Measurements from ENCODE around the gene LARGE2.

The LARGE2 gene

GRCh38 chr11:45894555-45895247 is 27.8 kb upstream of the LARGE2 start:
- H2AFZ ChIP-seq (ENCODE audit: insufficient read depth, low read length, poor library complexity), result no peak overlapping the region

GRCh38 chr11:45895553-45896259 is 26.8 kb upstream of the LARGE2 start:
- no peak overlapping the region for H3K4me3 ChIP-seq (ENCODE audit: low read depth, low read length)
- WGBS (ENCODE audit: extremely low coverage, insufficient coverage, insufficient read length), result no CpG with 5 or more reads among the region's 8 CpGs
- no peak overlapping the region for H3K14ac ChIP-seq (ENCODE audit: low read length)
- H3K79me1 ChIP-seq (ENCODE audit: low read length), result peaks cover 2% of the 10 kb centered on the region
- no peak overlapping the region for H2BK120ac ChIP-seq (ENCODE audit: insufficient read depth, low read length, poor library complexity)
- H2AK5ac ChIP-seq (ENCODE audit: low read length), result no peak overlapping the region
- H2AFZ ChIP-seq (ENCODE audit: insufficient read depth, low read length, poor library complexity), result no peak overlapping the region
- H3K36me3 ChIP-seq (ENCODE audit: control insufficient read depth in 1 of 2, insufficient read depth in 2 of 2, low read length in 2 of 2), result no peaks in the 10 kb centered on the region
- no peak overlapping the region for H2BK12ac ChIP-seq (ENCODE audit: low read length)
- H3K79me2 ChIP-seq (ENCODE audit: control insufficient read depth, insufficient read depth, low read length, poor library complexity), result peaks cover 1% of the 10 kb centered on the region
- H3K9me3 ChIP-seq (ENCODE audit: insufficient read depth, low read depth, low read length), result peaks cover 4% of the 10 kb centered on the region
- no peak overlapping the region for H3K27ac ChIP-seq (ENCODE audit: low read depth, low read length)
- H3K4me2 ChIP-seq (ENCODE audit: low read length), result no peak overlapping the region
- H2BK5ac ChIP-seq (ENCODE audit: low read depth, low read length, poor library complexity), result no peak overlapping the region
- no peak overlapping the region for H3K4ac ChIP-seq (ENCODE audit: low read depth, low read length)
- H3K4me1 ChIP-seq (ENCODE audit: control insufficient read depth in 1 of 2, insufficient read depth in 2 of 2, low read length in 2 of 2), result peaks cover 6 to 8% of the 10 kb centered on the region in 2 experiments
- H4K8ac ChIP-seq (ENCODE audit: low read depth, low read length), result no peak overlapping the region
- H3K18ac ChIP-seq (ENCODE audit: low read length), result no peak overlapping the region
- no peak overlapping the region for H4K12ac ChIP-seq (ENCODE audit: low read depth, low read length)
- no peak for DNase-seq
- H3K23ac ChIP-seq (ENCODE audit: low read length), result no peak overlapping the region
- no peak overlapping the region for H3K9ac ChIP-seq (ENCODE audit: low read length)
- H3K27me3 ChIP-seq (ENCODE audit: insufficient read depth, low read length), result peaks cover 5% of the 10 kb centered on the region
- H4K91ac ChIP-seq (ENCODE audit: low read depth, low read length), result no peak overlapping the region

More at GRCh38 chr11:45894555-45895247, 27.8 kb upstream of the LARGE2 start:
- no peak overlapping the region for H3K18ac ChIP-seq (ENCODE audit: low read length)
- peaks cover under 1% of the 10 kb centered on the region for H3K79me1 ChIP-seq (ENCODE audit: low read length)
- H2BK12ac ChIP-seq (ENCODE audit: low read length), result no peak overlapping the region
- H3K36me3 ChIP-seq (ENCODE audit: control insufficient read depth in 1 of 2, insufficient read depth in 2 of 2, low read length in 2 of 2), result no peaks in the 10 kb centered on the region
- no peaks in the 10 kb centered on the region for H3K27me3 ChIP-seq (ENCODE audit: insufficient read depth, low read length)
- H3K9ac ChIP-seq (ENCODE audit: low read length), result no peak overlapping the region
- H3K79me2 ChIP-seq (ENCODE audit: control insufficient read depth, insufficient read depth, low read length, poor library complexity), result peaks cover under 1% of the 10 kb centered on the region
- no peak overlapping the region for H4K8ac ChIP-seq (ENCODE audit: low read depth, low read length)
- no peak overlapping the region for H2AK5ac ChIP-seq (ENCODE audit: low read length)
- peaks cover 5 to 6% of the 10 kb centered on the region in 2 experiments for H3K4me1 ChIP-seq (ENCODE audit: control insufficient read depth in 1 of 2, insufficient read depth in 2 of 2, low read length in 2 of 2)
- no peak overlapping the region for H3K4me3 ChIP-seq (ENCODE audit: low read depth, low read length)
- H2BK120ac ChIP-seq (ENCODE audit: insufficient read depth, low read length, poor library complexity), result no peak overlapping the region
- no peak overlapping the region for H2BK5ac ChIP-seq (ENCODE audit: low read depth, low read length, poor library complexity)
- no peak overlapping the region for H4K91ac ChIP-seq (ENCODE audit: low read depth, low read length)
- H3K27ac ChIP-seq (ENCODE audit: low read depth, low read length), result no peak overlapping the region
- H4K12ac ChIP-seq (ENCODE audit: low read depth, low read length), result no peak overlapping the region
- H3K9me3 ChIP-seq (ENCODE audit: insufficient read depth, low read depth, low read length), result peaks cover 4% of the 10 kb centered on the region
- DNase-seq, result no peak
- H3K14ac ChIP-seq (ENCODE audit: low read length), result no peak overlapping the region
- H3K4ac ChIP-seq (ENCODE audit: low read depth, low read length), result no peak overlapping the region
- no peak overlapping the region for H3K4me2 ChIP-seq (ENCODE audit: low read length)
- WGBS (ENCODE audit: extremely low coverage, insufficient coverage, insufficient read length), result no CpG with 5 or more reads among the region's 6 CpGs
- H3K23ac ChIP-seq (ENCODE audit: low read length), result no peak overlapping the region

GRCh38 chr11:45896422-45896984 is 26.0 kb upstream of the LARGE2 start:
- Histone ChIP-seq H3K9me3 (ENCODE audit: insufficient read depth, low read depth, low read length) (peaks cover 2% of the 10 kb centered on the region), H3K27ac (ENCODE audit: low read depth, low read length) (no peak overlapping the region), H3K36me3 (ENCODE audit: control insufficient read depth in 1 of 2, insufficient read depth in 2 of 2, low read length in 2 of 2) (no peaks in the 10 kb centered on the region)

GRCh38 chr11:45897556-45897955 is 24.9 kb upstream of the LARGE2 start:
- no peak overlapping the region for H2AK5ac ChIP-seq (ENCODE audit: low read length)
- no CpG with 5 or more reads among the region's 6 CpGs for WGBS (ENCODE audit: extremely low coverage, insufficient coverage, insufficient read length)
- H2BK5ac ChIP-seq (ENCODE audit: low read depth, low read length, poor library complexity), result no peak overlapping the region
- H2AFZ ChIP-seq (ENCODE audit: insufficient read depth, low read length, poor library complexity), result no peak overlapping the region
- no peak for DNase-seq
- no peak overlapping the region for H4K8ac ChIP-seq (ENCODE audit: low read depth, low read length)
- H3K9me3 ChIP-seq (ENCODE audit: insufficient read depth, low read depth, low read length), result peaks cover 2% of the 10 kb centered on the region
- H2BK12ac ChIP-seq (ENCODE audit: low read length), result no peak overlapping the region
- no peak overlapping the region for H3K4me2 ChIP-seq (ENCODE audit: low read length)
- no peak overlapping the region for H3K18ac ChIP-seq (ENCODE audit: low read length)
- H3K9ac ChIP-seq (ENCODE audit: low read length), result no peak overlapping the region
- no peak overlapping the region for H2BK120ac ChIP-seq (ENCODE audit: insufficient read depth, low read length, poor library complexity)
- H3K27ac ChIP-seq (ENCODE audit: low read depth, low read length), result no peak overlapping the region
- no peak overlapping the region for H4K91ac ChIP-seq (ENCODE audit: low read depth, low read length)
- H3K4ac ChIP-seq (ENCODE audit: low read depth, low read length), result no peak overlapping the region
- H3K14ac ChIP-seq (ENCODE audit: low read length), result no peak overlapping the region
- peaks cover 1% of the 10 kb centered on the region for H3K79me2 ChIP-seq (ENCODE audit: control insufficient read depth, insufficient read depth, low read length, poor library complexity)
- H3K79me1 ChIP-seq (ENCODE audit: low read length), result peaks cover 2% of the 10 kb centered on the region
- no peak overlapping the region for H3K23ac ChIP-seq (ENCODE audit: low read length)
- no peak overlapping the region for H4K12ac ChIP-seq (ENCODE audit: low read depth, low read length)
- H3K4me3 ChIP-seq (ENCODE audit: low read depth, low read length), result no peak overlapping the region
- peaks cover 6 to 8% of the 10 kb centered on the region in 2 experiments for H3K4me1 ChIP-seq (ENCODE audit: control insufficient read depth in 1 of 2, insufficient read depth in 2 of 2, low read length in 2 of 2)
- peaks cover 7% of the 10 kb centered on the region for H3K27me3 ChIP-seq (ENCODE audit: insufficient read depth, low read length)
- no peaks in the 10 kb centered on the region for H3K36me3 ChIP-seq (ENCODE audit: control insufficient read depth in 1 of 2, insufficient read depth in 2 of 2, low read length in 2 of 2)

More at GRCh38 chr11:45896422-45896984, 26.0 kb upstream of the LARGE2 start:
- H3K4me1 ChIP-seq (ENCODE audit: control insufficient read depth in 1 of 2, insufficient read depth in 2 of 2, low read length in 2 of 2), result peaks cover 6 to 8% of the 10 kb centered on the region in 2 experiments
- no peak overlapping the region for H4K12ac ChIP-seq (ENCODE audit: low read depth, low read length)
- H2BK5ac ChIP-seq (ENCODE audit: low read depth, low read length, poor library complexity), result no peak overlapping the region
- H3K79me1 ChIP-seq (ENCODE audit: low read length), result peaks cover 2% of the 10 kb centered on the region
- no peak overlapping the region for H2BK12ac ChIP-seq (ENCODE audit: low read length)
- peaks cover 7% of the 10 kb centered on the region for H3K27me3 ChIP-seq (ENCODE audit: insufficient read depth, low read length)
- H3K9ac ChIP-seq (ENCODE audit: low read length), result no peak overlapping the region
- no peak overlapping the region for H2AFZ ChIP-seq (ENCODE audit: insufficient read depth, low read length, poor library complexity)
- H2AK5ac ChIP-seq (ENCODE audit: low read length), result no peak overlapping the region
- no peak overlapping the region for H3K23ac ChIP-seq (ENCODE audit: low read length)
- H3K18ac ChIP-seq (ENCODE audit: low read length), result no peak overlapping the region
- no peak overlapping the region for H3K4me2 ChIP-seq (ENCODE audit: low read length)
- H2BK120ac ChIP-seq (ENCODE audit: insufficient read depth, low read length, poor library complexity), result no peak overlapping the region
- H4K91ac ChIP-seq (ENCODE audit: low read depth, low read length), result no peak overlapping the region
- H3K4ac ChIP-seq (ENCODE audit: low read depth, low read length), result no peak overlapping the region
- peaks cover 1% of the 10 kb centered on the region for H3K79me2 ChIP-seq (ENCODE audit: control insufficient read depth, insufficient read depth, low read length, poor library complexity)
- no peak overlapping the region for H3K4me3 ChIP-seq (ENCODE audit: low read depth, low read length)
- no peak for DNase-seq
- H3K14ac ChIP-seq (ENCODE audit: low read length), result no peak overlapping the region
- H4K8ac ChIP-seq (ENCODE audit: low read depth, low read length), result no peak overlapping the region
- WGBS (ENCODE audit: extremely low coverage, insufficient coverage, insufficient read length), result no CpG with 5 or more reads among the region's 19 CpGs
